ENCODE results near the gene MTA1.

MTA1 gene

GRCh38 chr14:105447651-105448640 is 28.3 kb downstream of the MTA1 start:
- Mint-ChIP-seq H3K27ac (no peak overlapping the region), H3K9me3 (no peaks in the 10 kb centered on the region), H3K36me3 (ENCODE audit: low read depth) (peaks cover 64% of the 10 kb centered on the region), H3K4me1 (ENCODE audit: low read depth) (no peaks in the 10 kb centered on the region), H3K4me3 (no peak overlapping the region), H3K27me3 (no peaks in the 10 kb centered on the region)
- DNase-seq, result no peak

GRCh38 chr14:105448706-105449111 is 29.1 kb downstream of the MTA1 start:
- peak; percentile 77 for DNase-seq
- Mint-ChIP-seq H3K4me1 (ENCODE audit: low read depth) (no peaks in the 10 kb centered on the region), H3K27ac (no peak overlapping the region), H3K4me3 (no peak overlapping the region), H3K36me3 (ENCODE audit: low read depth) (peaks cover 65% of the 10 kb centered on the region), H3K9me3 (no peaks in the 10 kb centered on the region), H3K27me3 (no peaks in the 10 kb centered on the region)

- no peaks in the 10 kb centered on the region for H3K9me3 Mint-ChIP-seq
- H3K4me3 Mint-ChIP-seq, result no peak overlapping the region
- H3K4me1 Mint-ChIP-seq (ENCODE audit: low read depth), result no peaks in the 10 kb centered on the region
- no peak for DNase-seq
- H3K27ac Mint-ChIP-seq, result no peak overlapping the region
- H3K27me3 Mint-ChIP-seq, result no peaks in the 10 kb centered on the region
- H3K36me3 Mint-ChIP-seq (ENCODE audit: low read depth), result peaks cover 73% of the 10 kb centered on the region
Measured at GRCh38 chr14:105449276-105450122, 29.9 kb downstream of the MTA1 start.

GRCh38 chr14:105450123-105450505 is 30.5 kb downstream of the MTA1 start:
- H3K4me1 Mint-ChIP-seq (ENCODE audit: low read depth), result no peaks in the 10 kb centered on the region
- peaks cover 79% of the 10 kb centered on the region for H3K36me3 Mint-ChIP-seq (ENCODE audit: low read depth)
- H3K4me3 Mint-ChIP-seq, result no peak overlapping the region
- no peaks in the 10 kb centered on the region for H3K27me3 Mint-ChIP-seq
- no peaks in the 10 kb centered on the region for H3K9me3 Mint-ChIP-seq
- DNase-seq, result no peak
- H3K27ac Mint-ChIP-seq, result no peak overlapping the region

- DNase-seq, result no peak
- H3K27ac Mint-ChIP-seq, result no peak overlapping the region
Measured at GRCh38 chr14:105450864-105451720, 31.5 kb downstream of the MTA1 start.

DNA sequence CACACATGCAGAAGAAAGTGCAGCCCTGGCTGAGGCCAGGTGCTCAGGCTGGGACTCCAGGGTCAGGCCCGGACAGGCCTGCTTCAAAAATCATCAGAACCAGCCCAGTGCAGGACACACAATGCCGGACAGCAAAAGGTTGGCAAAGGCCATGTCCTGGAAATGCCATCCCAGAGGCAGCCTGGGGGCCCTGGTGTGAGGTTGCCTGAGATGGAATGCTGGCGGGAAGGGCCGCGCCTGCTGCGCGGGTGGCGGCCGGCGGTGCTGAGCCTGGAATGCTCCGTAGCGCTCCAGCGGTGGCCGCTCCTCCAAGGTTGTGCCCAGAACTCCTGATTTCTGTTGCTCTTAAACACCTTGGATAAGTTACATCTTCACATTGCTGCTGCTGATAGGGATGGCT is 33.3 kb downstream of the MTA1 start:
- no peaks in the 10 kb centered on the region for H3K4me1 Mint-ChIP-seq (ENCODE audit: low read depth)
- H3K27me3 Mint-ChIP-seq, result no peaks in the 10 kb centered on the region
- no peaks in the 10 kb centered on the region for H3K9me3 Mint-ChIP-seq
- no peak for DNase-seq
- no peak overlapping the region for H3K4me3 Mint-ChIP-seq
- H3K27ac Mint-ChIP-seq, result no peak overlapping the region
- H3K36me3 Mint-ChIP-seq (ENCODE audit: low read depth), result peaks cover 86% of the 10 kb centered on the region

More at GRCh38 chr14:105450864-105451720, 31.5 kb downstream of the MTA1 start:
- Mint-ChIP-seq H3K9me3 (no peaks in the 10 kb centered on the region), H3K4me3 (no peak overlapping the region), H3K36me3 (ENCODE audit: low read depth) (peaks cover 83% of the 10 kb centered on the region), H3K4me1 (ENCODE audit: low read depth) (no peaks in the 10 kb centered on the region), H3K27me3 (no peaks in the 10 kb centered on the region)

GRCh38 chr14:105453847-105454246 is 34.2 kb downstream of the MTA1 start:
- no peaks in the 10 kb centered on the region for H3K27me3 Mint-ChIP-seq
- H3K36me3 Mint-ChIP-seq (ENCODE audit: low read depth), result peaks cover 79% of the 10 kb centered on the region
- H3K4me3 Mint-ChIP-seq, result no peak overlapping the region
- no peaks in the 10 kb centered on the region for H3K4me1 Mint-ChIP-seq (ENCODE audit: low read depth)
- no peak for DNase-seq
- H3K9me3 Mint-ChIP-seq, result no peaks in the 10 kb centered on the region
- peak overlapping the region; percentile 47 for H3K27ac Mint-ChIP-seq

GRCh38 chr14:105455086-105455640 is 35.5 kb downstream of the MTA1 start:
- Mint-ChIP-seq H3K27me3 (no peaks in the 10 kb centered on the region), H3K9me3 (no peaks in the 10 kb centered on the region), H3K4me1 (ENCODE audit: low read depth) (no peaks in the 10 kb centered on the region), H3K36me3 (ENCODE audit: low read depth) (peaks cover 72% of the 10 kb centered on the region), H3K4me3 (no peak overlapping the region), H3K27ac (no peak overlapping the region)
- DNase-seq, result no peak

- Mint-ChIP-seq H3K27me3 (no peaks in the 10 kb centered on the region), H3K4me3 (no peak overlapping the region), H3K27ac (no peak overlapping the region), H3K4me1 (ENCODE audit: low read depth) (no peaks in the 10 kb centered on the region), H3K36me3 (ENCODE audit: low read depth) (peaks cover 73% of the 10 kb centered on the region), H3K9me3 (no peaks in the 10 kb centered on the region)
- DNase-seq, result no peak
Measured at GRCh38 chr14:105455766-105456660, 36.4 kb downstream of the MTA1 start.

GRCh38 chr14:105456736-105457617 is 37.4 kb downstream of the MTA1 start:
- no peaks in the 10 kb centered on the region for H3K9me3 Mint-ChIP-seq
- DNase-seq, result no peak
- no peaks in the 10 kb centered on the region for H3K4me1 Mint-ChIP-seq (ENCODE audit: low read depth)
- H3K36me3 Mint-ChIP-seq (ENCODE audit: low read depth), result peaks cover 73% of the 10 kb centered on the region
- H3K27me3 Mint-ChIP-seq, result no peaks in the 10 kb centered on the region
- H3K4me3 Mint-ChIP-seq, result no peak overlapping the region
- no peak overlapping the region for H3K27ac Mint-ChIP-seq

DNA sequence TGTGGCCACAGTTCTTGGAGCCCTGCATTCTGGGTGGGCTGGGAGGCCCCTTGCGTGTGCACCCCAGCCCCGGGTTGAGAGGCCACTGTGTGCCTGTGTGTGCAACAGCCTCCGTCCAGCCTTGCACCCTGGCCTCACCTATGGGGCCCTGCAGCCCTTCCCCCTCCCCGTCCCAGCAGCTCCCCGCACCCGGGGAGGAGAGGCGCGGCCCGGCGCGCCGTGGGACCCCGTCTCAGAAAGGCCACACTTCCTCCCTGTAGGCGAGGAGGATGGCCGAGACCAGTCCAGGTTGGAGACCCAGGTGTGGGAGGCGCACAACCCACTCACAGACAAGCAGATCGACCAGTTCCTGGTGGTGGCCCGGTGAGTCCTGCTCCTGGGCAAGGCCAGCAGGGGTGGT is 38.4 kb downstream of the MTA1 start:
- H3K27ac Mint-ChIP-seq, result no peak overlapping the region
- DNase-seq, result no peak
- H3K27me3 Mint-ChIP-seq, result no peaks in the 10 kb centered on the region
- H3K9me3 Mint-ChIP-seq, result no peaks in the 10 kb centered on the region
- no peaks in the 10 kb centered on the region for H3K4me1 Mint-ChIP-seq (ENCODE audit: low read depth)
- H3K36me3 Mint-ChIP-seq (ENCODE audit: low read depth), result peaks cover 73% of the 10 kb centered on the region
- no peak overlapping the region for H3K4me3 Mint-ChIP-seq

DNA sequence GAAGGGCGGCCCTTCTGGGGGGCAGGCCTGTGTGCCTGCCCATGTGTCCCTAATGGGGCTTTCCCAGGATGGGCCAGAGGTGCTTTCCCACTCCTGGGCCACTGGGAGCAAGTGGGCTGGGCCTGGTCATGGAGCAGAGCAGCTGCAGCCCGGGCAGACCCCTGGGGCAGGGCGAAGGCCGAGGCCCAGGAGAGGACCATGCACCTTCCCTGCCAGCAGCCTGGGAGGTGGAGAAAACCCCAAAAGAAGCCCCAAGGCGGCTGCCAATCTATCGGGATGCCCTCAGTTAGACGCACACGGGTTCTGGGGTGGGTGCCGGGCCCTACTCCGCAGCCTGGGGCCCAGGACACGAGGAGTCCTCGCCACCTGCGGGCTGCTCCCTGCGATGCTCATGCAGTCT is 38.9 kb downstream of the MTA1 start:
- no peak for DNase-seq
- Mint-ChIP-seq H3K4me1 (ENCODE audit: low read depth) (no peaks in the 10 kb centered on the region), H3K4me3 (no peak overlapping the region), H3K27ac (no peak overlapping the region), H3K27me3 (no peaks in the 10 kb centered on the region), H3K9me3 (no peaks in the 10 kb centered on the region), H3K36me3 (ENCODE audit: low read depth) (peaks cover 73% of the 10 kb centered on the region)
